Stimulated activated CD4-positive, alpha-beta T cell treated with anti-CD3 and anti-CD28 coated beads, TNF-alpha, amount 100 ng/mL, for 48 hours (primary cell): Measurements from ENCODE around the gene DDX24.
"Not testable (repeated sequence)": the region's sequence is repeated elsewhere in the genome, so short reads cannot be mapped to it uniquely, and the experiment has no call there.

Experiments
- DNase-seq, 3 donors: peaks; one replicate each; pipeline ENCODE4 v3.0.0-alpha.2; 2020; ENCODE audit warnings: low read depth in 3 of 3

Gene DDX24

GRCh38 chr14:94081386-94081820 lies 401 bp upstream of the DDX24 start:
- no peak for DNase-seq

GRCh38 chr14:94079891-94080620 lies 946 bp downstream of the DDX24 start:
- DNase-seq = no peak

GRCh38 chr14:94077823-94078222 lies 3.2 kb downstream of the DDX24 start:
- no peak for DNase-seq

- no peak for DNase-seq
Observed at GRCh38 chr14:94077111-94077821, 3.7 kb downstream of the DDX24 start.

- DNase-seq = no peak
Observed at GRCh38 chr14:94075008-94075407, 6.0 kb downstream of the DDX24 start.

GRCh38 chr14:94074534-94074933 lies 6.5 kb downstream of the DDX24 start:
- DNase-seq = no peak

- DNase-seq = not testable (repeated sequence)
Observed at GRCh38 chr14:94072076-94072475, 8.9 kb downstream of the DDX24 start.

- DNase-seq = no peak
Observed at GRCh38 chr14:94066089-94066676, 14.8 kb downstream of the DDX24 start.

- no peak for DNase-seq
Observed at GRCh38 chr14:94062344-94062940, 18.6 kb downstream of the DDX24 start.

- no peak for DNase-seq
Observed at GRCh38 chr14:94059998-94060397, 21.0 kb downstream of the DDX24 start.

- no peak for DNase-seq
Observed at GRCh38 chr14:94058674-94059138, 22.3 kb downstream of the DDX24 start.

- DNase-seq = no peak
Observed at GRCh38 chr14:94058128-94058673, 22.8 kb downstream of the DDX24 start.

GRCh38 chr14:94056579-94057308 lies 24.3 kb downstream of the DDX24 start:
- DNase-seq = no peak

- no peak for DNase-seq
Observed at GRCh38 chr14:94054936-94055335, 26.1 kb downstream of the DDX24 start.

GRCh38 chr14:94054401-94054800 lies 26.6 kb downstream of the DDX24 start:
- no peak for DNase-seq

- no peak for DNase-seq
Observed at GRCh38 chr14:94052662-94053061, 28.3 kb downstream of the DDX24 start.

GRCh38 chr14:94052199-94052598 lies 28.8 kb downstream of the DDX24 start:
- DNase-seq = no peak

GRCh38 chr14:94051779-94052178 lies 29.2 kb downstream of the DDX24 start:
- no peak for DNase-seq

GRCh38 chr14:94051115-94051514 lies 29.9 kb downstream of the DDX24 start:
- DNase-seq = no peak

GRCh38 chr14:94050231-94050880 lies 30.6 kb downstream of the DDX24 start:
- no peak for DNase-seq

- no peak for DNase-seq
Observed at GRCh38 chr14:94049625-94050023, 31.4 kb downstream of the DDX24 start.
